ENCODE data around the gene LRRC56. TPM values are rescaled to one million over a fixed set of nuclear protein-coding genes. Genes with fewer than 3 reads are reported as not detected.

Gene LRRC56
- total RNA-seq, 1 experiment from 2014 or later, result 3.4 TPM

DNA sequence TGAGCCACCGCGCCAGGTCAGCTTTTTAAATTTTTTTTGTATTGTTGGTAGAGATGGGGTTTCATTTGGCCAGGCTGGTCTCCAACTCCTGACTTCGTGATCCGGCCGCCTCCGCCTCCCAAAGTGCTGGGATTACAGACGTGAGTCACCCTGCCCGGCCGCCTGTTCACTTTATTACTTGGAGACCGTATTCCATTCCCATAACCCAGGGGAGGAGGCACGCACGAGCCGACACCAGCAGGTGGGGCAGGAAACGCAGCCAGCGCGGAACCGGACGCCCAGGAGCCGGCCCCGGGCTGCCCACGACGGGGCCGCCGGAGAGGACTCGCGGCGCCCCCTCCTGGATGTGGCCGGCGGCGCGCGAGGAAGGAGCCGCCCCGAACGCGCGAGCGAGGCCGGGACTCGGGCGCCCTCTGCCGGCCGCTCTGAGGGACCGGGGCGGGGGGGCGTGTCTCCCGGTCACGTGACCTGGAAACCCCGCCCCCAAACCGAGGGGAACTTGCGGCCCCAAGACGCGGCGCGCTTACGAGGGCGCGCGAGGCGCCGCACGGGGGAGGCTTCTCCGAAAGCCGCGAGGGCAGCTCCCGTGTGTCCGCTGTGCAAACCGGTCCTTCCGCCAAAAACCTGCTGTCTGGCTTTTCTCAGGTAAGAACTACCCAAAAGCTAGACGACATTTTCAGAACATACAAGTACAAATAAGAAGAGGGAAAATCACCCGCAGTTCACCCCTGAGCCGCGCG is 18.7 kb upstream of the LRRC56 start (continued):
- TF ChIP-seq, protein P1, sequence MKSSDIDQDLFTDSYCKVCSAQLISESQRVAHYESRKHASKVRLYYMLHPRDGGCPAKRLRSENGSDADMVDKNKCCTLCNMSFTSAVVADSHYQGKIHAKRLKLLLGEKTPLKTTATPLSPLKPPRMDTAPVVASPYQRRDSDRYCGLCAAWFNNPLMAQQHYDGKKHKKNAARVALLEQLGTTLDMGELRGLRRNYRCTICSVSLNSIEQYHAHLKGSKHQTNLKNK (CRISPR knock-in tag; IDR thresholded peaks at IDR 0.05), result no peak
- TF ChIP-seq ELF4 (CRISPR knock-in tag; IDR thresholded peaks at IDR 0.05; ENCODE audit: low read depth), result no peak
- TF ChIP-seq, protein P2, sequence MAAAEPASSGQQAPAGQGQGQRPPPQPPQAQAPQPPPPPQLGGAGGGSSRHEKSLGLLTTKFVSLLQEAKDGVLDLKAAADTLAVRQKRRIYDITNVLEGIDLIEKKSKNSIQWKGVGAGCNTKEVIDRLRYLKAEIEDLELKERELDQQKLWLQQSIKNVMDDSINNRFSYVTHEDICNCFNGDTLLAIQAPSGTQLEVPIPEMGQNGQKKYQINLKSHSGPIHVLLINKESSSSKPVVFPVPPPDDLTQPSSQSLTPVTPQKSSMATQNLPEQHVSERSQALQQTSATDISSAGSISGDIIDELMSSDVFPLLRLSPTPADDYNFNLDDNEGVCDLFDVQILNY (CRISPR knock-in tag; IDR thresholded peaks at IDR 0.05), result peak; percentile 75; the same call in 1 of the 2 replicates
- TF ChIP-seq SMAD4 (CRISPR knock-in tag; IDR thresholded peaks at IDR 0.05), result 0 out of 2 replicates have a peak, but pooled peaks have one; percentile 58
- no peak for TF ChIP-seq JAZF1 (CRISPR knock-in tag; IDR thresholded peaks at IDR 0.05)
- TF ChIP-seq, protein P3, sequence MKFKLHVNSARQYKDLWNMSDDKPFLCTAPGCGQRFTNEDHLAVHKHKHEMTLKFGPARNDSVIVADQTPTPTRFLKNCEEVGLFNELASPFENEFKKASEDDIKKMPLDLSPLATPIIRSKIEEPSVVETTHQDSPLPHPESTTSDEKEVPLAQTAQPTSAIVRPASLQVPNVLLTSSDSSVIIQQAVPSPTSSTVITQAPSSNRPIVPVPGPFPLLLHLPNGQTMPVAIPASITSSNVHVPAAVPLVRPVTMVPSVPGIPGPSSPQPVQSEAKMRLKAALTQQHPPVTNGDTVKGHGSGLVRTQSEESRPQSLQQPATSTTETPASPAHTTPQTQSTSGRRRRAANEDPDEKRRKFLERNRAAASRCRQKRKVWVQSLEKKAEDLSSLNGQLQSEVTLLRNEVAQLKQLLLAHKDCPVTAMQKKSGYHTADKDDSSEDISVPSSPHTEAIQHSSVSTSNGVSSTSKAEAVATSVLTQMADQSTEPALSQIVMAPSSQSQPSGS (CRISPR knock-in tag; IDR thresholded peaks at IDR 0.05; ENCODE audit: borderline replicate concordance, low read depth), result no peak
- TF ChIP-seq, protein P4, sequence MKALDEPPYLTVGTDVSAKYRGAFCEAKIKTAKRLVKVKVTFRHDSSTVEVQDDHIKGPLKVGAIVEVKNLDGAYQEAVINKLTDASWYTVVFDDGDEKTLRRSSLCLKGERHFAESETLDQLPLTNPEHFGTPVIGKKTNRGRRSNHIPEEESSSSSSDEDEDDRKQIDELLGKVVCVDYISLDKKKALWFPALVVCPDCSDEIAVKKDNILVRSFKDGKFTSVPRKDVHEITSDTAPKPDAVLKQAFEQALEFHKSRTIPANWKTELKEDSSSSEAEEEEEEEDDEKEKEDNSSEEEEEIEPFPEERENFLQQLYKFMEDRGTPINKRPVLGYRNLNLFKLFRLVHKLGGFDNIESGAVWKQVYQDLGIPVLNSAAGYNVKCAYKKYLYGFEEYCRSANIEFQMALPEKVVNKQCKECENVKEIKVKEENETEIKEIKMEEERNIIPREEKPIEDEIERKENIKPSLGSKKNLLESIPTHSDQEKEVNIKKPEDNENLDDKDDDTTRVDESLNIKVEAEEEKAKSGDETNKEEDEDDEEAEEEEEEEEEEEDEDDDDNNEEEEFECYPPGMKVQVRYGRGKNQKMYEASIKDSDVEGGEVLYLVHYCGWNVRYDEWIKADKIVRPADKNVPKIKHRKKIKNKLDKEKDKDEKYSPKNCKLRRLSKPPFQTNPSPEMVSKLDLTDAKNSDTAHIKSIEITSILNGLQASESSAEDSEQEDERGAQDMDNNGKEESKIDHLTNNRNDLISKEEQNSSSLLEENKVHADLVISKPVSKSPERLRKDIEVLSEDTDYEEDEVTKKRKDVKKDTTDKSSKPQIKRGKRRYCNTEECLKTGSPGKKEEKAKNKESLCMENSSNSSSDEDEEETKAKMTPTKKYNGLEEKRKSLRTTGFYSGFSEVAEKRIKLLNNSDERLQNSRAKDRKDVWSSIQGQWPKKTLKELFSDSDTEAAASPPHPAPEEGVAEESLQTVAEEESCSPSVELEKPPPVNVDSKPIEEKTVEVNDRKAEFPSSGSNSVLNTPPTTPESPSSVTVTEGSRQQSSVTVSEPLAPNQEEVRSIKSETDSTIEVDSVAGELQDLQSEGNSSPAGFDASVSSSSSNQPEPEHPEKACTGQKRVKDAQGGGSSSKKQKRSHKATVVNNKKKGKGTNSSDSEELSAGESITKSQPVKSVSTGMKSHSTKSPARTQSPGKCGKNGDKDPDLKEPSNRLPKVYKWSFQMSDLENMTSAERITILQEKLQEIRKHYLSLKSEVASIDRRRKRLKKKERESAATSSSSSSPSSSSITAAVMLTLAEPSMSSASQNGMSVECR (CRISPR knock-in tag; IDR thresholded peaks at IDR 0.05; ENCODE audit: borderline replicate concordance), result peak; percentile 82
- TF ChIP-seq, protein P5, sequence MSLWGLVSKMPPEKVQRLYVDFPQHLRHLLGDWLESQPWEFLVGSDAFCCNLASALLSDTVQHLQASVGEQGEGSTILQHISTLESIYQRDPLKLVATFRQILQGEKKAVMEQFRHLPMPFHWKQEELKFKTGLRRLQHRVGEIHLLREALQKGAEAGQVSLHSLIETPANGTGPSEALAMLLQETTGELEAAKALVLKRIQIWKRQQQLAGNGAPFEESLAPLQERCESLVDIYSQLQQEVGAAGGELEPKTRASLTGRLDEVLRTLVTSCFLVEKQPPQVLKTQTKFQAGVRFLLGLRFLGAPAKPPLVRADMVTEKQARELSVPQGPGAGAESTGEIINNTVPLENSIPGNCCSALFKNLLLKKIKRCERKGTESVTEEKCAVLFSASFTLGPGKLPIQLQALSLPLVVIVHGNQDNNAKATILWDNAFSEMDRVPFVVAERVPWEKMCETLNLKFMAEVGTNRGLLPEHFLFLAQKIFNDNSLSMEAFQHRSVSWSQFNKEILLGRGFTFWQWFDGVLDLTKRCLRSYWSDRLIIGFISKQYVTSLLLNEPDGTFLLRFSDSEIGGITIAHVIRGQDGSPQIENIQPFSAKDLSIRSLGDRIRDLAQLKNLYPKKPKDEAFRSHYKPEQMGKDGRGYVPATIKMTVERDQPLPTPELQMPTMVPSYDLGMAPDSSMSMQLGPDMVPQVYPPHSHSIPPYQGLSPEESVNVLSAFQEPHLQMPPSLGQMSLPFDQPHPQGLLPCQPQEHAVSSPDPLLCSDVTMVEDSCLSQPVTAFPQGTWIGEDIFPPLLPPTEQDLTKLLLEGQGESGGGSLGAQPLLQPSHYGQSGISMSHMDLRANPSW (CRISPR knock-in tag; conservative IDR thresholded peaks at IDR 0.05; ENCODE audit: low read depth), result no peak
- TF ChIP-seq NFE2L1 (CRISPR knock-in tag; IDR thresholded peaks at IDR 0.05), result no peak
- TF ChIP-seq GTF2I (CRISPR knock-in tag; conservative IDR thresholded peaks at IDR 0.05), result no peak
- peak; percentile 72; the same call in 1 of the 2 replicates for TF ChIP-seq CREM (CRISPR knock-in tag; IDR thresholded peaks at IDR 0.05)
- TF ChIP-seq EMX1 (CRISPR knock-in tag; IDR thresholded peaks at IDR 0.05), result 0 out of 2 replicates have a peak, but pooled peaks have one; percentile 55
- no peak for TF ChIP-seq NFYB (CRISPR knock-in tag; conservative IDR thresholded peaks at IDR 0.05; ENCODE audit: low read depth)
- TF ChIP-seq, protein P6, sequence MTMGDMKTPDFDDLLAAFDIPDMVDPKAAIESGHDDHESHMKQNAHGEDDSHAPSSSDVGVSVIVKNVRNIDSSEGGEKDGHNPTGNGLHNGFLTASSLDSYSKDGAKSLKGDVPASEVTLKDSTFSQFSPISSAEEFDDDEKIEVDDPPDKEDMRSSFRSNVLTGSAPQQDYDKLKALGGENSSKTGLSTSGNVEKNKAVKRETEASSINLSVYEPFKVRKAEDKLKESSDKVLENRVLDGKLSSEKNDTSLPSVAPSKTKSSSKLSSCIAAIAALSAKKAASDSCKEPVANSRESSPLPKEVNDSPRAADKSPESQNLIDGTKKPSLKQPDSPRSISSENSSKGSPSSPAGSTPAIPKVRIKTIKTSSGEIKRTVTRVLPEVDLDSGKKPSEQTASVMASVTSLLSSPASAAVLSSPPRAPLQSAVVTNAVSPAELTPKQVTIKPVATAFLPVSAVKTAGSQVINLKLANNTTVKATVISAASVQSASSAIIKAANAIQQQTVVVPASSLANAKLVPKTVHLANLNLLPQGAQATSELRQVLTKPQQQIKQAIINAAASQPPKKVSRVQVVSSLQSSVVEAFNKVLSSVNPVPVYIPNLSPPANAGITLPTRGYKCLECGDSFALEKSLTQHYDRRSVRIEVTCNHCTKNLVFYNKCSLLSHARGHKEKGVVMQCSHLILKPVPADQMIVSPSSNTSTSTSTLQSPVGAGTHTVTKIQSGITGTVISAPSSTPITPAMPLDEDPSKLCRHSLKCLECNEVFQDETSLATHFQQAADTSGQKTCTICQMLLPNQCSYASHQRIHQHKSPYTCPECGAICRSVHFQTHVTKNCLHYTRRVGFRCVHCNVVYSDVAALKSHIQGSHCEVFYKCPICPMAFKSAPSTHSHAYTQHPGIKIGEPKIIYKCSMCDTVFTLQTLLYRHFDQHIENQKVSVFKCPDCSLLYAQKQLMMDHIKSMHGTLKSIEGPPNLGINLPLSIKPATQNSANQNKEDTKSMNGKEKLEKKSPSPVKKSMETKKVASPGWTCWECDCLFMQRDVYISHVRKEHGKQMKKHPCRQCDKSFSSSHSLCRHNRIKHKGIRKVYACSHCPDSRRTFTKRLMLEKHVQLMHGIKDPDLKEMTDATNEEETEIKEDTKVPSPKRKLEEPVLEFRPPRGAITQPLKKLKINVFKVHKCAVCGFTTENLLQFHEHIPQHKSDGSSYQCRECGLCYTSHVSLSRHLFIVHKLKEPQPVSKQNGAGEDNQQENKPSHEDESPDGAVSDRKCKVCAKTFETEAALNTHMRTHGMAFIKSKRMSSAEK (CRISPR knock-in tag; IDR thresholded peaks at IDR 0.05; ENCODE audit: borderline replicate concordance), result no peak
- no peak for TF ChIP-seq TCF7 (CRISPR knock-in tag; IDR thresholded peaks at IDR 0.05; ENCODE audit: low read depth)
- TF ChIP-seq, protein P7, sequence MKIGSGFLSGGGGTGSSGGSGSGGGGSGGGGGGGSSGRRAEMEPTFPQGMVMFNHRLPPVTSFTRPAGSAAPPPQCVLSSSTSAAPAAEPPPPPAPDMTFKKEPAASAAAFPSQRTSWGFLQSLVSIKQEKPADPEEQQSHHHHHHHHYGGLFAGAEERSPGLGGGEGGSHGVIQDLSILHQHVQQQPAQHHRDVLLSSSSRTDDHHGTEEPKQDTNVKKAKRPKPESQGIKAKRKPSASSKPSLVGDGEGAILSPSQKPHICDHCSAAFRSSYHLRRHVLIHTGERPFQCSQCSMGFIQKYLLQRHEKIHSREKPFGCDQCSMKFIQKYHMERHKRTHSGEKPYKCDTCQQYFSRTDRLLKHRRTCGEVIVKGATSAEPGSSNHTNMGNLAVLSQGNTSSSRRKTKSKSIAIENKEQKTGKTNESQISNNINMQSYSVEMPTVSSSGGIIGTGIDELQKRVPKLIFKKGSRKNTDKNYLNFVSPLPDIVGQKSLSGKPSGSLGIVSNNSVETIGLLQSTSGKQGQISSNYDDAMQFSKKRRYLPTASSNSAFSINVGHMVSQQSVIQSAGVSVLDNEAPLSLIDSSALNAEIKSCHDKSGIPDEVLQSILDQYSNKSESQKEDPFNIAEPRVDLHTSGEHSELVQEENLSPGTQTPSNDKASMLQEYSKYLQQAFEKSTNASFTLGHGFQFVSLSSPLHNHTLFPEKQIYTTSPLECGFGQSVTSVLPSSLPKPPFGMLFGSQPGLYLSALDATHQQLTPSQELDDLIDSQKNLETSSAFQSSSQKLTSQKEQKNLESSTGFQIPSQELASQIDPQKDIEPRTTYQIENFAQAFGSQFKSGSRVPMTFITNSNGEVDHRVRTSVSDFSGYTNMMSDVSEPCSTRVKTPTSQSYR (CRISPR knock-in tag; IDR thresholded peaks at IDR 0.05), result peak; percentile 63; the same call in 1 of the 2 replicates
- TF ChIP-seq, protein P8, sequence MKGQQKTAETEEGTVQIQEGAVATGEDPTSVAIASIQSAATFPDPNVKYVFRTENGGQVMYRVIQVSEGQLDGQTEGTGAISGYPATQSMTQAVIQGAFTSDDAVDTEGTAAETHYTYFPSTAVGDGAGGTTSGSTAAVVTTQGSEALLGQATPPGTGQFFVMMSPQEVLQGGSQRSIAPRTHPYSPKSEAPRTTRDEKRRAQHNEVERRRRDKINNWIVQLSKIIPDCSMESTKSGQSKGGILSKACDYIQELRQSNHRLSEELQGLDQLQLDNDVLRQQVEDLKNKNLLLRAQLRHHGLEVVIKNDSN (CRISPR knock-in tag; IDR thresholded peaks at IDR 0.05), result peak; percentile 91
- TF ChIP-seq GABPB1 (CRISPR knock-in tag; IDR thresholded peaks at IDR 0.05), result peak; percentile 8; the same call in 1 of the 2 replicates
- TF ChIP-seq, protein P9, sequence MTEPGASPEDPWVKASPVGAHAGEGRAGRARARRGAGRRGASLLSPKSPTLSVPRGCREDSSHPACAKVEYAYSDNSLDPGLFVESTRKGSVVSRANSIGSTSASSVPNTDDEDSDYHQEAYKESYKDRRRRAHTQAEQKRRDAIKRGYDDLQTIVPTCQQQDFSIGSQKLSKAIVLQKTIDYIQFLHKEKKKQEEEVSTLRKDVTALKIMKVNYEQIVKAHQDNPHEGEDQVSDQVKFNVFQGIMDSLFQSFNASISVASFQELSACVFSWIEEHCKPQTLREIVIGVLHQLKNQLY (CRISPR knock-in tag; IDR thresholded peaks at IDR 0.05), result no peak
